ENCODE measurements around the gene TMPRSS5.
"Not testable (repeated sequence)": the region's sequence is repeated elsewhere in the genome, so short reads cannot be mapped to it uniquely, and the experiment has no call there.

TMPRSS5 gene

GRCh38 chr11:113705871-113706655, at the start of gene TMPRSS5:
Gene TMPRSS5, minus strand, starts transcription at chr11:113706308. Its CDS starts 84 bp downstream, at chr11:113706224.
- DNase-seq: no peak

DNA sequence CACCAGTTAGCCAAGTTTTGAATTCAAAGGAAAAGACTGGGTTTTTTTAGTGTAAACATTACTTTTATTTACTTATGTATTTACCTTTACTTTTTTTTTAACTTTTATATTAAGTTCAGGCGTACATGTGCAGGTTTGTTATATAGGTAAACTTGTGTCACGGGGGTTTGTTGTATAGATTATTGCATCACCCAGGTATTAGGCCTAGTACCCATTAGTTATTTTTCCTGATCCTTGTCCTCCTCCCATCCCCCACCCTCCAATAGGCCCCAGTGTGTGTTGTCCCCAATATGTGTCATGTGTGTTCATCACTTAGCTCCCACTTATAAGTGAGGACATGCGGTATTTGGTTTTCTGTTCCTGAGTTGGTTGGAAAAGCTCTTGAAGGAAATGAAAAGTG, 46.8 kb upstream of the TMPRSS5 start:
- no peak for DNase-seq

DNA sequence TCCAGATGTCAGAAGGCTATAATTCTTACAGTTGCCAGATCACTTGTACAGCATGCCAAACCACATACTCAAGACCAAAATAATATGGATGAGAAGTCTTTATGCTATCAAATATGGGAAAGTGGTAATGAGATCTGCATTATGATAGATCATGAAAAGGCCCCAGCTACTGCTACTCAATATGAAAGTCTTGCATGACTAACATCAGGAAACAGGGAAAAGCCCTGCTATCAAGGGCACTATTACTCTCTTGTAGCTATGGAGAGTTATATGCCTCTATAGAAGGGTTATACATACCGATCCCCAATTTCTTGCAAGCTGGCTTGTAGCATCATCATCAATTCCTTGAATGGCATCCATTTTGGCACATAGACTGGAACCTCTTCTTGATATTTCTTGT, 30.2 kb upstream of the TMPRSS5 start:
- DNase-seq: no peak

- no peak for DNase-seq
Measured at GRCh38 chr11:113732092-113732491, 26.0 kb upstream of the TMPRSS5 start.

DNA sequence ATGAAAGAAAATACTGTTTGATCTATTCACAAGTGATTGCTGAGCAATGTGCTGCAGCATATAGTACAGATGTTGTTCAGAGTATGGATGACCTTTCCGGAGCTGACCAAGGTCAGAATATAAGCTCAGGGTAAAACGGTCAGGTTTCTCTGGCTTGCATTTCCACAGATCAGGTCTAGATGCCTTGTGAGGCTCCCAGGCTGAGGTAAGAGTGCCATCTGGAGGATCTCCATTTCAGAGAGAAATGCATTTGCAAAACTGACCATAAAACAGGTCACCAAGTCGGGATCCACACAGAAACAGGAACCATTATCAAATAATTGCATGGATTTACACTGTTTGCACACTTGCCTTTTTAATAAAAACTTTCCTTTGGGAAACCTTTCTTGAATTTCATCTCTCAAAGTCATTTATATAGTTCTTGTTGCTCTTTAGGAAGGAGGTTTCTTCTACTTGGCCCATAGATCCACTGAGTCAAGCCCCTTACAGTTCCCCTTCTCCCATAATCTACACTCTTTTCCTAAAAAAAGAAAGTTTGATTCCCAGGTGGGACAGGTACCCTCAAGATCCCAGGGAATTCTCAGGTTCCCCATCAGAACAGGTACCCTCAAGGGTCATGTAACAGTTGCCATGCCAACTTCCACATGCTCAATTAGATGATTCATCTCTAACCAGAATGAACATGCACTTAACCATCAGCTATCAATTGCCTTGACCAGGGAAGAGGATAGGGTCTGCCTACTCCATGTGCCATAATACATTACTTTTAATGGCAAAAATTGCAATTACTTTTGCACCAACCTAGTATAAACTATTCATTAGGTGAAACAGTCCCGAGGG, 25.0 kb upstream of the TMPRSS5 start:
- DNase-seq: no peak

GRCh38 chr11:113729456-113729855, 23.3 kb upstream of the TMPRSS5 start:
- DNase-seq: no peak

DNA sequence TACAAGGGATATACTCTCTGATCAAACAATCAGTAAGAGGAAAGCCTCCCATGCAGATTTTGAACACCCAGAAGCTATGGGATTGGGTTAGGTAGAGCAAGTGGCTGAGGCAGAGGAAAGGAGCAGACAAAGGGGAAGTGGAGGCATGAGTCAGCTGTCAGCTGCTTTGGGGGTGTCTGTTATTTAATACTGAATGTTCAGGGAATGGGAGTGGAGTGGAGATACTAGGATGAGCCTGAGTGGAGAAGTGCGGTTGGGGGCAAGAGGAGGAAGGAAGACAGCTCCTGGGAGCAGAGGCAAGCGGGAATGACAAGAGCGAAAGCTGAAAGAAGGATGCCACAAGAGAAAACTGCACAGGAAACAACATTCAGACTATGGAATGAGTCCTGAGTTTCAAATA, 22.7 kb upstream of the TMPRSS5 start:
- no peak for DNase-seq

DNA sequence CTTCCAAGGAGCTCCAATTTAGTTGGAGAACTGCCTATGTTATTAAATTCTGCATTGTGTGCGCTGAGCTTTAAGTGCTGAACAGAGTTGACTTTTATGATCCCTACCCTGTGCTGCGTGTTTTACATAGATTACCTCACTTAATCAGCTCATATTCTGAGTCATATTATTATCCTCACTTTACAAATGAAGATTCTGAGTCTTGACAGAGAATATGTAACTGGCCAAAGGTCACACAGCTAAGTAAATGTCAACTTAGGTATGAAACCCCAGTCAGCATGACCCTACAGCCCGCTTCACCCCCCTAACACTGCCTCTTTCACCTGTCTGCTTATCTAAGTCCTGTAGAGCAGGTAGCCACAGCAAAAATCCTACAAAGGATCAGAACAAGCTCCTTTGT, 19.8 kb upstream of the TMPRSS5 start:
- DNase-seq: no peak

GRCh38 chr11:113725407-113725806, 19.3 kb upstream of the TMPRSS5 start:
- no peak for DNase-seq

DNA sequence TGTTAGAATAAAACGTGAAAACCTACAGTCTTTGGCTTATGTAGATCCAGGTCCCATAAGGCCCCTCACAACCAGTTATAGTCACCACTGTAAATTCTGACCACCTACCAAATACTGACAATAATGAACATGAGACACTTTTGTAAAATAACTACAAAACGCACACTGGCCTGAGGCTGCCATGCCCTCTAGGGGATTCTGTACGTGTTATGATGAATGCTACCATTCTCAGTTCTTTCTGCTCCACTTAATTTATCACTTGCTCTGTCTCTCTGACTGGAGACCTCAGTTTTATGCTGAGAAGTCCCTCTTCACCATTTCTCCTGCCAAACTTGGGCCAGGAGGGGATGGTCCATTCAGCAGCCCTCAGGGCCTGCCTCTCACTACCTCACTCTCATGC, 18.7 kb upstream of the TMPRSS5 start:
- DNase-seq: no peak

DNA sequence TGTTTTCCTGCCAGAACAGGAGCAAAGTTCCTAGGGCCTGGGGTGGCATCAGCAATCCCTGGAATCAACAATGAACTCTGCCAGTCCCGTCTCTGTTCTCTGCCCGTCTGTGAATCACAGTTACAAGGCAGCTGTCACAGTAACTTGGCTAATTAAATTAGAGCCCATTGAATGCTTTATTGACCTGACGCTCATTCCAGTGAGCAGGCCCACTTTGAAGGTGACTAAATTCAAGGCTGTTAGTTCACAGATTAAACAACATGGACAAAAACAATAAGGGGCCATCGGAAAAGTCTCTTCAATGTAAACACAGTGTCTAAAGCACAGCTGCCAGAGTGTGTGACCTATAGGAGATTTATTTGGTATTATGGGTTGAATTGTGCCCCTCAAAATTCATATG, 17.7 kb upstream of the TMPRSS5 start:
- DNase-seq: no peak

GRCh38 chr11:113722934-113723333, 16.8 kb upstream of the TMPRSS5 start:
- no peak for DNase-seq

GRCh38 chr11:113722221-113722620, 16.1 kb upstream of the TMPRSS5 start:
- DNase-seq: no peak

DNA sequence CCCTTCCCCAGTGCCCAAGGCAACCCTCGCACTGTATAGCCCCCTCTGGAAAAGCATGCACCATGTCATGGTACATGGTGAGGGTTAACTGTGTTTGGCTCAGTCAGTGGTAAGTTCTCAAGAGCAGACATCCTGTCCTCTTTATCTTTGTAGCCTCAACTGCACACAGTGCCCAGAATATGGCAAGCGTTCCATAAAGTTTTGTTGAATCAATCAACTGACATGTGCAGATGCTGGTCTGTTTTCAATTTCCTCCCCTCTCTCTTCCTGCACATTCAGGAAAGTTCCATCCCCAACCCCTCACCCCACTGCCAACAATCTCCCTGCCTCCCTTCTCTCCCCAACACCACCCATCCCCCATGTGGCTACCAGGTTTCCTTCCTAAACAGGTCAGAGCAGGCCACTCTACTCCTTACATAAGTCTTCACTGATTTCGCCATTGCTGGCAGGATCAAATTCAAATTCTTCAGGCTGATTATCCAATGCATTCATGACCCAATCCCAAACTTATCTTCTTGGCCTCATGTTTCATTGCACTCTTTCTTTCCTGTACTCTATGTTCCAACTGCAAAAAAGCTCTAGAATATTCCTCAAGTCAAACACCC, 15.5 kb upstream of the TMPRSS5 start:
- no peak for DNase-seq

GRCh38 chr11:113720478-113720877, 14.4 kb upstream of the TMPRSS5 start:
- not testable (repeated sequence) for DNase-seq

GRCh38 chr11:113715882-113716625, 9.9 kb upstream of the TMPRSS5 start:
- no peak for DNase-seq

- no peak for DNase-seq
Measured at GRCh38 chr11:113715273-113715672, 9.2 kb upstream of the TMPRSS5 start.

DNA sequence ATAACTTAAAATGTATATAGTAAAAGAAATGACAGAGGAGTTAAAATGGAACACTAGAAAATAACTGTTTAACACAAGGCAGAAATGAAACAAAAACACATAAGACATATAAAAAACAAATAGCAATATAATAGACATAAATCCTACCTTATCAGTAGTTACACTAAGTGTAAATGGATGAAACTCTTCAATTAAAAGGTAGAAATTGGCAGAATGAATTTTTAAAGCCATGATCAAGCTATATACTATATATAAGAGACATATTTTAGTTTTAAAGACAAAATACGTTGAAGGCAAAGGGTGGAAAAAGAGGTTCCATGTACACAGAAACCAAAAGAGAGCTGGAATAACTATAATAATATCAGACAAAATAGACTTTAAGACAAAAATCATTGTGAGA, 4.9 kb upstream of the TMPRSS5 start:
- DNase-seq: no peak

- not testable (repeated sequence) for DNase-seq
Measured at GRCh38 chr11:113703551-113703950, 2.6 kb downstream of the TMPRSS5 start.

- DNase-seq: no peak
Measured at GRCh38 chr11:113701491-113701890, 4.6 kb downstream of the TMPRSS5 start.

GRCh38 chr11:113698515-113698914, 7.6 kb downstream of the TMPRSS5 start:
- DNase-seq: no peak

DNA sequence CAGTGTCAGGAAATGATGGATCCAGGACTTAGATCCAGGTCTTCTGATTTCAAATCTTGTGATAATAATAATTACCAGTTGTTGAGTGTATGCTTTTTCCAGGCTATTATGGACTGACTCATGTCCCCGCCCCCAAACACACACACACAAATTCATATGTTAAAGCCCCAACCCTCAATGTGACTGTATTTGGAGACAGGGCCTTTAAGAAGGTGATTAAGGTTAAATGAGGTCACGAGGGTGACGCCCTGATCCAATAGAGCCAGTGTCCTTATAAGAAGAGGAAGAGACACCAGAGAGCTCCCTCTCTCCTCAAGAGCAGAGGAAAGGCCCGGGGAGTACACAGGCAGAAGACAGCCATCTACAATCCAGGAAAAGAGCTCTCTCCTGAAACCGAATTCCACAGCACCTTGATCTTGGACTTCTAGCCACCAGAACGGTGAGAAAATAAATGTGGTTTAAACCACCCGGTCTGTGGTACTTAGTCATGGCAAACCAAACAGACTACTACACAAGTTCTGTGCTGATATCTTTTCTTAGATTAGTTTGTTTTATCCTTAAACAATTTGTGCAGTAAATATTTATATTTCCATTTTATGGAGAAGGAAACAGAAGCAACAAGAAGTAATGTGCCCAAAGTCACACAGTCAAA, 8.2 kb downstream of the TMPRSS5 start:
- no peak for DNase-seq
